GM23338 (cell line): ENCODE measurements around the gene TMA7B. TPM values are rescaled to one million over a fixed set of nuclear protein-coding genes. Genes with fewer than 3 reads are reported as not detected.

Source experiments
- ATAC-seq: fragments of 200-7000 bp; cut with Tn5 transposase; 3 replicates; pipeline ENCODE4 v1.9.1; 2020
- DNase-seq: peaks from one replicate; pipeline ENCODE4 v3.0.0-alpha.2; 2015; ENCODE audit warnings: low spot score
- H2AFZ ChIP-seq: fragments of 200-600 bp; sonication (generic); 2 replicates; pipeline ENCODE4 v1.8.0; 2016; ENCODE audit warnings: antibody characterized with exemption, mild to moderate bottlenecking, moderate library complexity
- H3F3A ChIP-seq: fragments of 200-600 bp; sonication (generic); replicated peaks from 2 replicates; pipeline ENCODE4 v1.8.0; 2017; ENCODE audit warnings: antibody characterized with exemption, mixed run types, low read depth
- H3K27ac ChIP-seq: fragments of 200-600 bp; sonication (generic); 2 replicates; pipeline ENCODE4 v1.6.1; 2016; ENCODE audit warnings: low read depth
- H3K27me3 ChIP-seq: fragments of 200-600 bp; sonication (generic); 2 replicates; pipeline ENCODE4 v1.8.0; 2016; ENCODE audit warnings: mild to moderate bottlenecking, mixed run types, moderate library complexity; ENCODE audit not compliant: insufficient read depth
- H3K36me3 ChIP-seq: fragments of 200-600 bp; sonication (generic); 2 replicates; pipeline ENCODE4 v1.8.0; 2016; ENCODE audit warnings: mild to moderate bottlenecking; ENCODE audit not compliant: insufficient read depth
- H3K4me1 ChIP-seq: fragments of 200-600 bp; sonication (generic); 2 replicates; pipeline ENCODE4 v1.8.0; 2016; ENCODE audit warnings: mild to moderate bottlenecking, moderate library complexity; ENCODE audit not compliant: insufficient read depth
- H3K4me2 ChIP-seq: fragments of 200-600 bp; sonication (generic); 2 replicates; pipeline ENCODE4 v1.7.1; 2017; ENCODE audit warnings: mixed run types
- H3K4me3 ChIP-seq: fragments of 200-600 bp; sonication (generic); 2 replicates; pipeline ENCODE4 v1.6.1; 2016; ENCODE audit warnings: mixed run types
- H3K79me2 ChIP-seq: fragments of 200-600 bp; sonication (generic); replicated peaks from 2 replicates; pipeline ENCODE4 v1.8.0; 2017; ENCODE audit warnings: mild to moderate bottlenecking; ENCODE audit not compliant: insufficient read depth
- H3K9me2 ChIP-seq: fragments of 200-600 bp; sonication (generic); 2 replicates; pipeline ENCODE4 v1.8.0; 2017; ENCODE audit not compliant: insufficient read depth
- H4K20me1 ChIP-seq: fragments of 200-600 bp; sonication (generic); replicated peaks from 2 replicates; pipeline ENCODE4 v1.8.0; 2017; ENCODE audit warnings: mild to moderate bottlenecking; ENCODE audit not compliant: insufficient read depth
- H3K27ac Mint-ChIP-seq: 2 replicates; pipeline ENCODE4 v1.8.0; 2020; ENCODE audit warnings: inconsistent platforms, mild to moderate bottlenecking, moderate library complexity, mixed read lengths
- H3K27me3 Mint-ChIP-seq: 3 replicates; pipeline ENCODE4 v1.8.0; 2022; ENCODE audit warnings: low read depth, mild to moderate bottlenecking, moderate library complexity, mixed read lengths, inconsistent platforms; ENCODE audit not compliant: insufficient read depth, poor library complexity
- H3K36me3 Mint-ChIP-seq: 3 replicates; pipeline ENCODE4 v1.8.0; 2021; ENCODE audit warnings: low read depth, mild to moderate bottlenecking, inconsistent platforms, moderate library complexity, mixed read lengths
- H3K4me1 Mint-ChIP-seq: 3 replicates; pipeline ENCODE4 v1.8.0; 2020; ENCODE audit warnings: mild to moderate bottlenecking, inconsistent platforms, mixed read lengths
- H3K4me3 Mint-ChIP-seq: 3 replicates; pipeline ENCODE4 v1.8.0; 2021; ENCODE audit warnings: moderate library complexity, mild to moderate bottlenecking, inconsistent platforms, mixed read lengths
- H3K9me3 Mint-ChIP-seq: 3 replicates; pipeline ENCODE4 v1.8.0; 2020; ENCODE audit warnings: moderate library complexity, mild to moderate bottlenecking, inconsistent platforms, mixed read lengths
- CREB1 ChIP-seq: fragments of 250-450 bp; sonication (Bioruptor Pico); IDR thresholded peaks from 2 replicates; pipeline ENCODE4 v1.5.0; 2020; ENCODE audit warnings: low read depth, mild to moderate bottlenecking, moderate library complexity
- CTCF ChIP-seq, 2 experiments: fragments of 200-600 bp in 1 of 2; sonication (generic) in 1 of 2; conservative IDR thresholded peaks; 2 replicates each; pipeline versions ENCODE4 v1.5.1 to v1.6.1; 2016 to 2017; ENCODE audit warnings: antibody characterized with exemption in 2 of 2, low read depth in 2 of 2, mild to moderate bottlenecking in 2 of 2, moderate library complexity in 1 of 2
- ETS1 ChIP-seq: IDR thresholded peaks from 2 replicates; pipeline ENCODE4 v1.6.1; 2016; ENCODE audit warnings: antibody characterized with exemption
- EZH2 ChIP-seq: fragments of 200-600 bp; sonication (generic); IDR thresholded peaks from one replicate; pipeline ENCODE4 v1.8.0; 2017; ENCODE audit warnings: antibody characterized with exemption, mild to moderate bottlenecking, low read depth; ENCODE audit not compliant: unreplicated experiment
- EZH2phosphoT487 ChIP-seq: fragments of 200-600 bp; sonication (generic); IDR thresholded peaks from one replicate; pipeline ENCODE4 v1.8.1; 2018; ENCODE audit warnings: antibody characterized with exemption; ENCODE audit not compliant: unreplicated experiment
- NANOG ChIP-seq: IDR thresholded peaks from 2 replicates; pipeline ENCODE4 v1.6.1; 2016; ENCODE audit warnings: antibody characterized with exemption, borderline replicate concordance
- POLR2AphosphoS5 ChIP-seq: IDR thresholded peaks from 2 replicates; pipeline ENCODE4 v1.6.1; 2016; ENCODE audit warnings: antibody characterized with exemption, low read depth
- REST ChIP-seq: IDR thresholded peaks from one replicate; pipeline ENCODE4 v1.6.1; 2018; ENCODE audit warnings: antibody characterized with exemption; ENCODE audit not compliant: unreplicated experiment
- STAT1 ChIP-seq: IDR thresholded peaks from one replicate; pipeline ENCODE4 v1.6.1; 2016; ENCODE audit warnings: antibody characterized with exemption; ENCODE audit not compliant: unreplicated experiment
- ZNF462 ChIP-seq: fragments of 250-450 bp; sonication (Bioruptor Pico); IDR thresholded peaks from 2 replicates; pipeline ENCODE4 v1.5.0; 2020; ENCODE audit warnings: mild to moderate bottlenecking, moderate library complexity
- polyA plus RNA-seq: library from polyadenylated mRNA; unstranded; fragments of >200 nt; fragmentation: Nextera tagmentation; extraction: Ambion mirVana; gene quantifications from 2 replicates; pipeline ENCODE4 v1.2.1, GENCODE V29; 2016
- total RNA-seq: library from RNA; depleted of rRNA; stranded (reverse); fragments of >200 nt; shearing (Covaris generic); gene quantifications from 2 replicates; pipeline ENCODE4 v1.2.3, GENCODE V29; 2014

The TMA7B gene
- total and polyA plus RNA-seq, 2 experiments from 2014 or later: not detected

- H3K79me2 ChIP-seq: no peaks in the 10 kb centered on the region
- ATAC-seq (no peak), DNase-seq (no peak)
- H3K27me3 Mint-ChIP-seq: peaks cover 17% of the 10 kb centered on the region
- H3K27ac Mint-ChIP-seq: no peak overlapping the region
- H3F3A ChIP-seq: no peaks in the 10 kb centered on the region
- H3K27ac ChIP-seq: no peak overlapping the region
- peaks cover 44% of the 10 kb centered on the region for H3K4me1 Mint-ChIP-seq
- no peaks in the 10 kb centered on the region for H4K20me1 ChIP-seq
- no peaks in the 10 kb centered on the region for H3K36me3 ChIP-seq
- H3K4me1 ChIP-seq: peaks cover 4% of the 10 kb centered on the region; the same call in 1 of the 2 replicates
- H3K36me3 Mint-ChIP-seq: no peaks in the 10 kb centered on the region
- H3K4me3 Mint-ChIP-seq: no peak overlapping the region
- peaks cover 3% of the 10 kb centered on the region; the same call in 1 of the 3 replicates for H3K9me3 Mint-ChIP-seq
- TF ChIP-seq NANOG (no peak), CTCF (conservative IDR thresholded peaks at IDR 0.05; ENCODE audit: low read depth in 2 of 2) (no peak), ETS1 (no peak), POLR2AphosphoS5 (no peak), CREB1 (CRISPR knock-in tag) (no peak), EZH2 (no peak), EZH2phosphoT487 (no peak), REST (no peak), STAT1 (no peak), ZNF462 (no peak)
- H3K4me3 ChIP-seq: no peak overlapping the region
- H2AFZ ChIP-seq: peak overlapping the region; percentile 72; the same call in 1 of the 2 replicates
- H3K27me3 ChIP-seq: no peaks in the 10 kb centered on the region
- H3K9me2 ChIP-seq: no peaks in the 10 kb centered on the region
- no peak overlapping the region for H3K4me2 ChIP-seq
Measured at GRCh38 chr22:39956932-39957664, 3.1 kb upstream of the TMA7B start.
